H1 (cell line): Measurements from ENCODE around the gene NGEF. TPM values are rescaled to one million over a fixed set of nuclear protein-coding genes. Genes with fewer than 3 reads are reported as not detected.

Experiments used
- ASH2L ChIP-seq: fragments of 200-600, 300-600 bp; sonication (generic); IDR thresholded peaks from one replicate; pipeline ENCODE4 v1.7.1; 2017; ENCODE audit warnings: low read length
- JUN ChIP-seq: IDR thresholded peaks from 2 replicates; pipeline ENCODE4 v1.6.1; 2011; ENCODE audit warnings: low read depth, mild to moderate bottlenecking, improper control_type of control experiment, low read length
- NRF1 ChIP-seq: IDR thresholded peaks from 2 replicates; pipeline ENCODE4 v1.6.1; 2011; ENCODE audit warnings: mild to moderate bottlenecking, low read depth, low read length, improper control_type of control experiment
- polyA plus RNA-seq, 7 experiments: library from polyadenylated mRNA; depleted of rRNA in 3 of 7; stranded (reverse) in 5 of 7; unstranded in 2 of 7; fragments of >200 nt in 5 of 7; fragments of 200-250 nt in 2 of 7; gene quantifications; 1 replicate in 5 of 7; 2 replicates in 1 of 7; 4 replicates in 1 of 7; pipeline versions ENCODE4 v1.2.1 to v1.2.3, GENCODE V29; 2011 to 2013; ENCODE audit warnings: missing spikeins in 2 of 7, mixed read lengths in 2 of 7
- total RNA-seq: library from RNA; stranded (reverse); fragmentation: NEBNext Ultra II Directional; extraction: Animal tissue kit (Norgen Biotek cat#: 25700); gene quantifications from 2 replicates; pipeline ENCODE4 v1.2.1, GENCODE V29; 2021
- TF ChIP-seq, protein P1 (sequence below): fragments of 300-600 bp; sonication (generic); IDR thresholded peaks from 2 replicates; pipeline ENCODE4 v1.7.1; 2012; ENCODE audit warnings: low read length, moderate library complexity, mild to moderate bottlenecking, inconsistent platforms; ENCODE audit not compliant: insufficient replicate concordance
- TF ChIP-seq, protein P2 (sequence below): IDR thresholded peaks from 2 replicates; pipeline ENCODE4 v1.6.1; 2011; ENCODE audit warnings: low read depth, mild to moderate bottlenecking, low read length; ENCODE audit not compliant: insufficient read depth

NGEF gene
- total and polyA plus RNA-seq, 2 of the 8 experiments (the other 6 are each of a cell fraction or from before 2014, with no cell fraction given) = 2.7 to 3.2 TPM

DNA sequence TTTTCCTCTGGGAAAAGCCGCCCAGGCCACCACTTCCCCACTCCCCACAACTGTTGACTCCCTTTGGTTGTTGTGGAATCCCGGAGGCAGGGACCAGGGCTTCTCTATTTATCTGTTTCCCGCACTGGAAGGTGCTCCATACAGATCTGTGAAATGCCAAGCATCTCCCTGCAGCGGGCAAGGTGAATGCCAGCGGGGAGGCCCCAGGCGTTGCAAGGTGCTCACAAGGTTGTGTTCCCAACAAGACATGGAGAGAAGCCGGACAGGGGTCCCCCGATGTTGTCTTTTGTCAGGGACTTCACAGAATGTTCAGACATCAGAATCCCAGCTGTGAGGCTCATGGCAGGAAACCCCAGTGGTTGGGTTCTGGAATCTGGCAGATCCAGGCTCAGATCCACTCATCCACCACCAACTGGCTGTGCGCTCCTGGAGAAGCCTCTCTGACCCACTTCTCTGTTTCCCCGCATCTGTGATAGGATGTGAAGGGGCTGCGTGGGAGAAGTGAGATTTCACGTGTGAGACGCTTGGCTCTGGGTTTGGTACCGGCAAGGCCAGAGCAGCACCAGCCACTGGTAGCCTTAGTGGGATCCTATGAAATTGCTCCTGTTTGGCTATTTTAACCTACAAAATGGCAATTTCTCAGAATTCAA lies 10.8 kb upstream of the NGEF start (continued):
- TF ChIP-seq, protein P1, sequence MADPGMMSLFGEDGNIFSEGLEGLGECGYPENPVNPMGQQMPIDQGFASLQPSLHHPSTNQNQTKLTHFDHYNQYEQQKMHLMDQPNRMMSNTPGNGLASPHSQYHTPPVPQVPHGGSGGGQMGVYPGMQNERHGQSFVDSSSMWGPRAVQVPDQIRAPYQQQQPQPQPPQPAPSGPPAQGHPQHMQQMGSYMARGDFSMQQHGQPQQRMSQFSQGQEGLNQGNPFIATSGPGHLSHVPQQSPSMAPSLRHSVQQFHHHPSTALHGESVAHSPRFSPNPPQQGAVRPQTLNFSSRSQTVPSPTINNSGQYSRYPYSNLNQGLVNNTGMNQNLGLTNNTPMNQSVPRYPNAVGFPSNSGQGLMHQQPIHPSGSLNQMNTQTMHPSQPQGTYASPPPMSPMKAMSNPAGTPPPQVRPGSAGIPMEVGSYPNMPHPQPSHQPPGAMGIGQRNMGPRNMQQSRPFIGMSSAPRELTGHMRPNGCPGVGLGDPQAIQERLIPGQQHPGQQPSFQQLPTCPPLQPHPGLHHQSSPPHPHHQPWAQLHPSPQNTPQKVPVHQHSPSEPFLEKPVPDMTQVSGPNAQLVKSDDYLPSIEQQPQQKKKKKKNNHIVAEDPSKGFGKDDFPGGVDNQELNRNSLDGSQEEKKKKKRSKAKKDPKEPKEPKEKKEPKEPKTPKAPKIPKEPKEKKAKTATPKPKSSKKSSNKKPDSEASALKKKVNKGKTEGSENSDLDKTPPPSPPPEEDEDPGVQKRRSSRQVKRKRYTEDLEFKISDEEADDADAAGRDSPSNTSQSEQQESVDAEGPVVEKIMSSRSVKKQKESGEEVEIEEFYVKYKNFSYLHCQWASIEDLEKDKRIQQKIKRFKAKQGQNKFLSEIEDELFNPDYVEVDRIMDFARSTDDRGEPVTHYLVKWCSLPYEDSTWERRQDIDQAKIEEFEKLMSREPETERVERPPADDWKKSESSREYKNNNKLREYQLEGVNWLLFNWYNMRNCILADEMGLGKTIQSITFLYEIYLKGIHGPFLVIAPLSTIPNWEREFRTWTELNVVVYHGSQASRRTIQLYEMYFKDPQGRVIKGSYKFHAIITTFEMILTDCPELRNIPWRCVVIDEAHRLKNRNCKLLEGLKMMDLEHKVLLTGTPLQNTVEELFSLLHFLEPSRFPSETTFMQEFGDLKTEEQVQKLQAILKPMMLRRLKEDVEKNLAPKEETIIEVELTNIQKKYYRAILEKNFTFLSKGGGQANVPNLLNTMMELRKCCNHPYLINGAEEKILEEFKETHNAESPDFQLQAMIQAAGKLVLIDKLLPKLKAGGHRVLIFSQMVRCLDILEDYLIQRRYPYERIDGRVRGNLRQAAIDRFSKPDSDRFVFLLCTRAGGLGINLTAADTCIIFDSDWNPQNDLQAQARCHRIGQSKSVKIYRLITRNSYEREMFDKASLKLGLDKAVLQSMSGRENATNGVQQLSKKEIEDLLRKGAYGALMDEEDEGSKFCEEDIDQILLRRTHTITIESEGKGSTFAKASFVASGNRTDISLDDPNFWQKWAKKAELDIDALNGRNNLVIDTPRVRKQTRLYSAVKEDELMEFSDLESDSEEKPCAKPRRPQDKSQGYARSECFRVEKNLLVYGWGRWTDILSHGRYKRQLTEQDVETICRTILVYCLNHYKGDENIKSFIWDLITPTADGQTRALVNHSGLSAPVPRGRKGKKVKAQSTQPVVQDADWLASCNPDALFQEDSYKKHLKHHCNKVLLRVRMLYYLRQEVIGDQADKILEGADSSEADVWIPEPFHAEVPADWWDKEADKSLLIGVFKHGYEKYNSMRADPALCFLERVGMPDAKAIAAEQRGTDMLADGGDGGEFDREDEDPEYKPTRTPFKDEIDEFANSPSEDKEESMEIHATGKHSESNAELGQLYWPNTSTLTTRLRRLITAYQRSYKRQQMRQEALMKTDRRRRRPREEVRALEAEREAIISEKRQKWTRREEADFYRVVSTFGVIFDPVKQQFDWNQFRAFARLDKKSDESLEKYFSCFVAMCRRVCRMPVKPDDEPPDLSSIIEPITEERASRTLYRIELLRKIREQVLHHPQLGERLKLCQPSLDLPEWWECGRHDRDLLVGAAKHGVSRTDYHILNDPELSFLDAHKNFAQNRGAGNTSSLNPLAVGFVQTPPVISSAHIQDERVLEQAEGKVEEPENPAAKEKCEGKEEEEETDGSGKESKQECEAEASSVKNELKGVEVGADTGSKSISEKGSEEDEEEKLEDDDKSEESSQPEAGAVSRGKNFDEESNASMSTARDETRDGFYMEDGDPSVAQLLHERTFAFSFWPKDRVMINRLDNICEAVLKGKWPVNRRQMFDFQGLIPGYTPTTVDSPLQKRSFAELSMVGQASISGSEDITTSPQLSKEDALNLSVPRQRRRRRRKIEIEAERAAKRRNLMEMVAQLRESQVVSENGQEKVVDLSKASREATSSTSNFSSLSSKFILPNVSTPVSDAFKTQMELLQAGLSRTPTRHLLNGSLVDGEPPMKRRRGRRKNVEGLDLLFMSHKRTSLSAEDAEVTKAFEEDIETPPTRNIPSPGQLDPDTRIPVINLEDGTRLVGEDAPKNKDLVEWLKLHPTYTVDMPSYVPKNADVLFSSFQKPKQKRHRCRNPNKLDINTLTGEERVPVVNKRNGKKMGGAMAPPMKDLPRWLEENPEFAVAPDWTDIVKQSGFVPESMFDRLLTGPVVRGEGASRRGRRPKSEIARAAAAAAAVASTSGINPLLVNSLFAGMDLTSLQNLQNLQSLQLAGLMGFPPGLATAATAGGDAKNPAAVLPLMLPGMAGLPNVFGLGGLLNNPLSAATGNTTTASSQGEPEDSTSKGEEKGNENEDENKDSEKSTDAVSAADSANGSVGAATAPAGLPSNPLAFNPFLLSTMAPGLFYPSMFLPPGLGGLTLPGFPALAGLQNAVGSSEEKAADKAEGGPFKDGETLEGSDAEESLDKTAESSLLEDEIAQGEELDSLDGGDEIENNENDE = no peak
- no peak for TF ChIP-seq JUN
- TF ChIP-seq NRF1 = no peak
- TF ChIP-seq ASH2L = no peak
- TF ChIP-seq, protein P2, sequence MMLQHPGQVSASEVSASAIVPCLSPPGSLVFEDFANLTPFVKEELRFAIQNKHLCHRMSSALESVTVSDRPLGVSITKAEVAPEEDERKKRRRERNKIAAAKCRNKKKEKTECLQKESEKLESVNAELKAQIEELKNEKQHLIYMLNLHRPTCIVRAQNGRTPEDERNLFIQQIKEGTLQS = no peak
